ENCODE results near the gene DRC7.
"Not testable (repeated sequence)": the region's sequence is repeated elsewhere in the genome, so short reads cannot be mapped to it uniquely, and the experiment has no call there.

The DRC7 gene

GRCh38 chr16:57721356-57722209 lies 27.0 kb downstream of the DRC7 start:
- no peak for DNase-seq

- no peak for DNase-seq
Measured at GRCh38 chr16:57722210-57722499, 27.5 kb downstream of the DRC7 start.

- DNase-seq = no peak
Measured at GRCh38 chr16:57722651-57723050, 28.0 kb downstream of the DRC7 start.

- peak; percentile 16 for DNase-seq
Measured at GRCh38 chr16:57723170-57723569, 28.6 kb downstream of the DRC7 start.

- DNase-seq = no peak
Measured at GRCh38 chr16:57724531-57724930, 29.9 kb downstream of the DRC7 start.

GRCh38 chr16:57725151-57725550 lies 30.5 kb downstream of the DRC7 start:
- DNase-seq = no peak

GRCh38 chr16:57725554-57725953 lies 30.9 kb downstream of the DRC7 start:
- no peak for DNase-seq

- no peak for DNase-seq
Measured at GRCh38 chr16:57725976-57726375, 31.4 kb downstream of the DRC7 start.

GRCh38 chr16:57726433-57726947 lies 31.9 kb downstream of the DRC7 start:
- no peak for DNase-seq

- DNase-seq = no peak
Measured at GRCh38 chr16:57727610-57728009, 33.0 kb downstream of the DRC7 start.

GRCh38 chr16:57728336-57729181 lies 34.0 kb downstream of the DRC7 start:
- no peak for DNase-seq

GRCh38 chr16:57729182-57729484 lies 34.5 kb downstream of the DRC7 start:
- no peak for DNase-seq

GRCh38 chr16:57729852-57730251 lies 35.2 kb downstream of the DRC7 start:
- not testable (repeated sequence) for DNase-seq

- DNase-seq = no peak
Measured at GRCh38 chr16:57730771-57731730, 36.4 kb downstream of the DRC7 start.

GRCh38 chr16:57732037-57732436 lies 37.4 kb downstream of the DRC7 start:
- DNase-seq = peak; percentile 32

GRCh38 chr16:57732714-57733113 lies 38.1 kb downstream of the DRC7 start:
- no peak for DNase-seq

- DNase-seq = no peak
Measured at GRCh38 chr16:57734308-57734924, 39.8 kb downstream of the DRC7 start.

- DNase-seq = peak; percentile 100
Measured at GRCh38 chr16:57734925-57735754, 40.5 kb downstream of the DRC7 start.

GRCh38 chr16:57735755-57736418 lies 41.3 kb downstream of the DRC7 start, which contains the start of gene KATNB1:
TSS of gene KATNB1 (plus strand) at chr16:57735770. CDS start at chr16:57737244, 1,474 bp downstream.
- no peak for DNase-seq

GRCh38 chr16:57736419-57737351 lies 42.1 kb downstream of the DRC7 start:
- peak; percentile 82 for DNase-seq

Data from EL (cell line).